Left lobe of liver (tissue), 2 donors: ENCODE data around the gene PLA2G4B. TPM values are rescaled to one million over a fixed set of nuclear protein-coding genes. Genes with fewer than 3 reads are reported as not detected.

Experiments
- ATAC-seq: fragments of 200-7000 bp; cut with Tn5 transposase; one replicate; pipeline ENCODE4 v1.9.1; 2020; ENCODE audit warnings: mild to moderate bottlenecking, moderate library complexity
- DNase-seq: peaks from one replicate; pipeline ENCODE4 v3.0.0-alpha.2; 2020; ENCODE audit warnings: low spot score
- total RNA-seq: library from RNA; stranded (reverse); gene quantifications from one replicate; pipeline ENCODE4 v1.2.1, GENCODE V29; 2021
- donor health status: DM: no; HTN: no; CAD: no; lungs with moderate emphysema.
- donor health status: DM: no; HTN: yes; CAD: no.

Gene PLA2G4B
- total RNA-seq, 1 donor from 2014 or later, result 5.9 TPM

GRCh38 chr15:41883484-41883825 is 44.8 kb downstream of the PLA2G4B start:
- DNase-seq (peak; percentile 82), ATAC-seq (peak; percentile 49)

DNA sequence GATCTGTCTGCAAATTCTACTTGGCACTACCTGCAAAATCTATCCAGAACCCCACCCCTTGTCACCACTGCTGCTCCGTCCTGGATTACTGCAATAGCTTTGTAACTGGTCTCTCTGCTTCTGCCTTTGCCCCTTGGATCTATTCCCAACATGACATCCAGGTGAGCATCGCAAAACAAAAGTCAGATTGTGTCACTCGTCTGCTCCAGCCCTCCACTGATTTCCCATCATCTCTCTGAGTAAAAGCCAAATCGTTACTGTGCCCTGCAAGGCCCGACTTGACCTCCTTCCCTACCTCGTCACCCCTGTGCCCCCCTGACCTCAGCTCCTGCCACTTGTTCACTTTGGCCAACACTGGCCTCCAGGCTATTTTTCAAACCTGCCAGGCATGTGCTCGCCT is 45.8 kb downstream of the PLA2G4B start:
- ATAC-seq (peak; percentile 59), DNase-seq (peak; percentile 88)

DNA sequence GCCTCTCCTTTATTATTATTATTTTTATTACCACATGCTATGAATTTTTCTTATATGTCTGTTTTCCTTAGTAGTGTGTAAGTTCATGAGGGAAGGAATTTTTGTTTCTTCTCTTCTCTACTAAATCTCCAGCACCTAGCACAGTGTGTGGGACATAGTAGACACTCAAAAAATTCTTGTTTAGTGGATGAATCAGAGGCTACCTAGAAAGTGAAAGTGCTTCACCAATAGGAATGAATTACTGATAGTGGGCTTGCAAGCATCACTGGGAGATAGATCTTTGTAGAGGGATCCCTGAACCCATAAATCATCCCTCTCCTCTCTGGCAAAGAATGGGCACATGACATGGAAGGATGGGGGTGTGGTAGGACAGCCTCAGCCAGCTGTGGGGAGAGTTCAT is 46.7 kb downstream of the PLA2G4B start:
- no peak for ATAC-seq

DNA sequence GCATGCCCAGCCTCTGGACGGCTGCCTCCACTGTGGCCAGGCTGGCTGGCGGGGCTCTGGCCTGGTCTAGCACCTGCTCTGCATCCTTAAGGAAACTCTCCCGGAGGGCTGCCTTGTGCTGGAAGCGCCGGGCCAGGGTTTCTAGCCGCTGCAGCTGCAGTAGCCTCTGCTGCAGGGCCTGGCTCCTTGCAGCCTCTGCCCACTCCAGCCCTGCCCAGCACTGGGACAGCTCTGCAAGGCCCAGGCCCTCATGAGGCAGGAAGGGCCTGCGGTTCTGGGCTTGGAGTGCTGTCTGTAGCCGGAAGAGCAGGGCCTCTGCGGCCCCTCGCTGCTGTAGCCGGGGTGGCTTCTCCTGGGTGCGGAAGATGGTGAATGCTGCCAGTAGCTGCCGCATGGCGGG is 47.2 kb downstream of the PLA2G4B start:
- no peak for DNase-seq

More for the DNA sequence above, 46.7 kb downstream of the PLA2G4B start:
- no peak for DNase-seq

DNA sequence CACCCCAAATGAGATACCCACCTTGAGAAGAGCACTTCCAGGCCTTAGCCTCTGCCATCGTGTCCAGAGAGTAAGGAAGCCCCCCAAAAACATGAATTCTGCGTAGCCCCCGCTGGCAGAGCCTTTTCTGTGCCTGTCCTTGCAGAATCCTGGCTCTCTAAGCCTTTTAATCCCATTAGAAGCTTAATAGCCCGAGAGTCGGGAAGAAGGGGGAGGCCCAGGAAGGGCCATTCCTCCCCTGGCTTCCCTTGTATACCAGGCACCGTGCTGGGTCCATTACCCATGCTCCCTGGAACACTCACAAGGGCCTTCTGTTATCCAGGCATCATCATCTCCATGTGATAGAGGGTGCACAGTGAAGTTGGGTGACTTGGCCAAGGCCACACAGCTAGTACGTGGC is 48.1 kb downstream of the PLA2G4B start:
- no peak for ATAC-seq
- DNase-seq, result no peak

More for the DNA sequence above, 47.2 kb downstream of the PLA2G4B start:
- ATAC-seq, result no peak

GRCh38 chr15:41887161-41887560 is 48.5 kb downstream of the PLA2G4B start:
- no peak for ATAC-seq
- DNase-seq, result no peak

- DNase-seq, result no peak
Measured at GRCh38 chr15:41887893-41888292, 49.2 kb downstream of the PLA2G4B start.

GRCh38 chr15:41888662-41889253 is 50.1 kb downstream of the PLA2G4B start:
- no peak for DNase-seq
- no peak for ATAC-seq

More at GRCh38 chr15:41887893-41888292, 49.2 kb downstream of the PLA2G4B start:
- ATAC-seq, result no peak

GRCh38 chr15:41890050-41890690 is 51.5 kb downstream of the PLA2G4B start:
- no peak for DNase-seq
- ATAC-seq, result no peak

GRCh38 chr15:41891226-41891625 is 52.6 kb downstream of the PLA2G4B start:
- DNase-seq (no peak), ATAC-seq (no peak)

DNA sequence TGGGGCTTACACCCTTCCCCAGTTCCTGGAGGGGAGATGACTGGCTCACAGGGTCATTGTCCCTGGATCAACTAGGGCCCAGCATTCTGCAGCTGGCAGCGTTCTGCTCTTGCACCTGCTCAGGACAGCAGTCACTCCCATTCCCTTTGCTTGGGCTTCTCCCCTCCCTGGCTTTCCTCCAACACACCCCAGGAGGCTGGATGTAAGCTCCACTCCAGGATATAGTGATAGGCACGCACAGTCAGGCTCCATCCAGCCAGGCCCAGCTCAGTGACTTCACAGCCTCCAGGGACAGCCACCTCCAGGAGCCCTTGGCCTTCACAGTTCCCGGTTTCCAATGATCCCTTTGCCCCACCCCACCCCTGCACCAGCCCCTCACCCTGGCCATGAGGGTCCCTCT is 53.3 kb downstream of the PLA2G4B start:
- DNase-seq, result no peak
- ATAC-seq, result peak; percentile 2

- DNase-seq (peak; percentile 95), ATAC-seq (peak; percentile 95)
Measured at GRCh38 chr15:41892621-41893421, 54.2 kb downstream of the PLA2G4B start.

GRCh38 chr15:41893422-41894250 is 55.0 kb downstream of the PLA2G4B start, which contains the start of gene SPTBN5:
TSS of gene SPTBN5 (minus strand) at chr15:41894053. CDS start at chr15:41893497, 556 bp downstream.
- ATAC-seq (no peak), DNase-seq (no peak)

DNA sequence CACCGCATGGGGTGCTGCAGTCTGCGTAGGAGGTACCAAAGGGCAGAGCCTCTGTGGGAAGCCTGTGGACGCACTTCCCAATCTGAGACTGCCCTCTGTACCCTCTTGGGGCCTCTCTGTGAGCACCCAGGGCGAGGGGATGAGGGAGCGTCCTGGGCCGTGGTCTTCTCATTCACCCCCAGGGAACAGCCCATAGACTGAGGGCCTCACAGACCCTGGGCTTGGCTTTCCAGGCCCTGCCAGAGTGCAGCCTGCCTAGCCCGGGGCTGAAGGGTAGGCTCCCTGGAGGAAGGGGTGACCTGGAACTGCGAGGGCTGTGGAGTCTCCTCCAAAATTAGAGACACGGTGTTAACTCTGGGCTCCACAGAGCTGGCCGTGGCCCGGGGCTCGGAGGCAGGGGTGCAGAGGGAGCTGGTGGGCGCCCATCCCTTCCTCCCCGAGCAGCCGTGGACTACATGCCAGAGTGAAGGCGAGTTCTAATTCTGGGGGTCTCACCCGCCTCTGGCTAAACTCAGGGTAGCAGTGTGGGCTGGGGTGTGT is 55.7 kb downstream of the PLA2G4B start:
- DNase-seq (no peak), ATAC-seq (no peak)

DNA sequence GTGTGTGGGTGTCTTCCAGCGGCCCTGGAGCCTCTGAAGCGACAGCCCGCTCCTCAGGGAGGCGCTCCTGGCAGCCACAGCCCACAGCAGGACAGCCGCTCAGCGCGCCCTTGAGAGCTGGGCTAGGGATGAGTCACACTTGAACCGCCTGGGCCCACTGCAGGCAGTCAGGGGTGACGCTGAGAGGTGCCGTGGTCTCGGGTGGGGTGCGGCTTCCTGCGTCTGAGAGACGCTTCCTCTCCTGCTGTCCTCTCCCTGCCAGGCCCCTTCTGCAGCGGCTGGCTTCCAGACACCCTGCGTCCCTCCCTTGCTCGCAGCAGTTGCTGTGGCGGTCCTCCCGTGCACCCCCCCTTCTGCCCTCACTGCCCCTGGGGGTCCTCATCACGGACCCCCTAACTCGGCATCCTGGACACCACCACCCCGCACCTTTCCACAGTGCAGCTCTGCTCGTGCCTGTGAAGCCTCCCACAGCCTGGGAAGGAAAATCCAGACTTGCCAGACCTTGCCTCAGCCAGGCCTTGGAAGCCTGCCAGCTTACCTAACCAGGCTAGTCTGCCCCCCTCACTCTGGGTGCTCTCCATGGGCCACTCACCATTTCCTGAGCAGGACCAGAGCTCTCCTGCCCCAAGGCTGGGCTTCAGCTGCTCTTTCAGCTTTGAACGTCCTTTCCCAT is 56.3 kb downstream of the PLA2G4B start:
- no peak for DNase-seq
- peak; percentile 30 for ATAC-seq

DNA sequence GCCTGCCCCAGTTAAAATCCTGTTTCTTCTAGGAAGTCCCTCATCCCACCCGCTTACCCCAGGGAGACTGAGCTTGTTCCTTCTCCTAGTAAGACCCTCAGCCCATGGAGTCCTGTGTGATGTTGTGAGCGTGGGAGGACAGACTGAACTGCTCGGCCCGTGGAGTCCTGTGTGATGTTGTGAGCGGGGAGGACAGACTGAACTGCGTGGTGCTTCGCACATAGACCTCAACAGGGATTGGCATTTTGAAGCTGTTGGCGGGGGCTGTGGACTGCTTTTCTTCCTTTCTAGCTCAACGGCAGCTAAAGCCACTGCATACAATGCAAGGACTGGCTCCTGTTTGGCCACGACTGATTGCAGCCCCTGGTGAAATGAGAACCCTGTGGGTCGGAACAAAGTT is 56.8 kb downstream of the PLA2G4B start:
- ATAC-seq, result no peak
- no peak for DNase-seq

- no peak for ATAC-seq
- DNase-seq, result no peak
Measured at GRCh38 chr15:41895957-41896356, 57.3 kb downstream of the PLA2G4B start.

- no peak for DNase-seq
- ATAC-seq, result no peak
Measured at GRCh38 chr15:41896566-41896965, 57.9 kb downstream of the PLA2G4B start.

DNA sequence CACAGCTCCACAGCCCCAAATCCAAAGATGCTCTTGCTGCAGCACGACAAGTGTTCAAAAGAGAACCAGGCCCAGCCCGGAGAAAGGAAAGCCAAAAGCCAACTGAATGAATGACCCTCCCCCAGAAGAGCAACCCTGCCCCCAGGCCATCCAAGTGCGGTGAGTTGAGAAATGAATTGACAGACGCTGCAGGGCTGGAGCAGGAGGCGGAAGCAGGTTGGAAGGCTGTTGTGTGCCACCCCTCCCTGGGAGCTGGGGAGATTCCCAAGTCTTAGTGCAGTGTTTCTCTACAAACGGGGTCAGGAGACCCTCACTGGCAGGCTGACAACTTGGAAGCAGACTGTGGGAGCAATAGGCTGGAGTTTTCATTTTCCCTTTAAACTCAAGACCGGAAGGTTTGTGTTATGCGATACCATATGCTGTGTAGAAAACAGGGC is 58.7 kb downstream of the PLA2G4B start:
- no peak for ATAC-seq

More for the DNA sequence above, 58.7 kb downstream of the PLA2G4B start:
- no peak for DNase-seq
